Stimulated activated CD8-positive, alpha-beta memory T cell treated with anti-CD3 and anti-CD28 coated beads, Interleukin-4, amount 100 ng/mL, for 1 hour (primary cell): Measurements from ENCODE around the gene SATB2.

ENCODE experiments used
- DNase-seq, 2 donors: peaks; one replicate each; pipeline ENCODE4 v3.0.0-alpha.2; 2020; ENCODE audit warnings: low read depth in 2 of 2, low spot score in 1 of 2

Gene SATB2

DNA sequence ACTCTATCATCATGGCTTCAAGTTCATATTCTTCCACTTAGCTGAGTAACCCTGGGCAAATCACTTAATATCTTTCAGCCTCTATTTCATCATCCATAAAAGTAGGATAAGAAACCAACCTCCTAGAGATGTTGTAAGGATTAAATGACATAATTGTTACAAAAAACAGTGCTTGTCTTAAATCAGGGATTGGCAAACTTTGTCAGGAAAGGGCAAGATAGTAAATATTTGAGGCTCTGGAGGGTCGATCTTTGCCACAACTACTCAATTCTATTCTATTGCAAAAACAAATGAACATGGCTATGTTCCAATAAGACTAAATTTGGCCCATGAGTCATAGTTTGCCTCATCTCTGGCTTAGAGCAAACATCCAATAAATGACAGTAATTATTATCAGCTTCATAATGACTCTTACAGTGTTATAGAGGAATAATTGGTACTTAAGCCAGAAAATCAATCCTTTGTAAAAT is 184.7 kb downstream of the SATB2 start:
- DNase-seq = no peak

DNA sequence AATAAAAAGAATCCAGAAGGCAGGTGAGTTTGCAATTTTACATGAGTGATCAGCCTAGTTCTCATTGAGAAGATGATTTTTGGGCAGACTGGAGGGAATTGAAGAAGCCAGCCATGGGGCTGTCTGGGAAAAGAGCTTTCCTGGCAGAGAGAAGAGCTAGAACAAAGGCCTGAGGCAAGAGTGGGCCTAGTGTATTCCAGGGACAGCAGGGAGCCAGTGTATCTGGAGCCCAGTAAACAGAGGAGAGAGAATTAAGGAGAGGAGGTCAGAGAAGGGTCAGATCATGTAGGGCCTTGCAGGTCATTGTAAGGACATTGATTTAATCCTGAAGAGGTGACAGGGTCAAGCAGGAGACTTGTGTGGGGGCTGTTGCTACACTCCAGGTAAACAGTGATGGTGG is 195.8 kb downstream of the SATB2 start:
- no peak for DNase-seq

- no peak for DNase-seq
These were observed 196.5 kb downstream of the SATB2 start for GRCh38 chr2:199261239-199261638.

- no peak for DNase-seq
These were observed 198.1 kb downstream of the SATB2 start for GRCh38 chr2:199259671-199260070.

DNA sequence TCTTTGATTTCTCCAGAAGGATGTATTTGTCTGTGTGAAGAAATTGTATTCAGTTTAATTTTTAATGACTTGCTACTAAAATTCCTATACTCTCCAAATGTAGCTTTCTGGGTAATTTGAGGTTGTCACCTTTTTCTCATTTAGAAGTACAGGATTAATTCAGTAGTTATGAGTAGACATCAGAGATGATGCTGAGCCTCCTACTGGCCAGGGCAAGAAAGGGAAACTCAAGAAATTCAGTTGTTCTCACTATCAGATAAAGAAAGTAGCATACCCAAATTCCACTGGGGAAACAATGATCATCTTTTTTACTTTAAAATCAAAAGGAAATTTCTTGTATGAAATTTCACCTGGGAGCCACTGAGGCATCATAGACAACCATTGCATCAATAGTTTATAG is 199.4 kb downstream of the SATB2 start:
- no peak for DNase-seq

DNA sequence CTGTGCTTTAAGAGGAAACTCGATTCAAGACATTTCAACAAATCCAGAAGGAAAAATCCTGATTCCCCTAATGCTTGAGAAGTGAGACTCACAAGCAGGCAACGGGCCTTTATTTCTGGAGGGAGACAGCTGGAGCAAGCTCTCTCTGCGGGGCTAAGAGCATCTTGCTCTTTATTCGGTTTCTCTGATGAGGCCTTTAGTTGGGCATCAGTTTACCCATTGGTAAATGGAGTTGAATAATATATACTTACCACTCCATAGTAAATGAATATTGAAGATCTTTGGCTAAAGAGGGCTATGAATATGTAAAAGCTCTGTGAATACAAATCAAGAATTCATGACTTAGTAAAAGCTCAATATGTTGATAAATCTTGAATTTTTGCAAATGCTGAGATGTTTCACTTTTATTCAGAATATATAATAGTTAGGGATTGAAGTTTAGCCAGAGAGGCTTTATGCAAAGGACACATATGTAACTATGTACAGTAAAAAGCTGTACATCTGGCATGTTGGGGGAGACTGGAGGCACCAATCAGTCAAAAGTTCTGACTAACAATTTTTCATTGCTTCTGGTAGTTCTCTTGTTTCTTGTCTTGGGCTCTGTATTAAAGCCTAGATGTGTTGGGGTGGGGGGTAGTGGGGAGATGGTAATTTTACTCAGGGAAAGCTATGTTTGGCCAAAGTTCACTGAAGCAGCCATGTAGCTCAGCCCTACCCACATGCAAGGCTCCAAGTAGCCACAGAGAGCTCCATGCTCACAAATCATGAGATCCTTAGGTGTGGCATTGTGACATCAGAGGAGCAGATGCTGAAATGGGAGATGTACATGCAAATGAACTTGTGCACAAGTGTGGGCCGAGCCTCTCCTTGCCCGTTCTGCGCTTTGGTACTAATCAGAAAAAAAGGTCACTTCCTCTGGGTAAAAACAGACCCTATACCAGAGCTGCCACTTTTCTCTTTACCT is 200.2 kb downstream of the SATB2 start:
- no peak for DNase-seq

- DNase-seq = no peak
These were observed 227.6 kb downstream of the SATB2 start for GRCh38 chr2:199230091-199230490.

GRCh38 chr2:199228887-199229819 is 228.6 kb downstream of the SATB2 start:
- DNase-seq = no peak

DNA sequence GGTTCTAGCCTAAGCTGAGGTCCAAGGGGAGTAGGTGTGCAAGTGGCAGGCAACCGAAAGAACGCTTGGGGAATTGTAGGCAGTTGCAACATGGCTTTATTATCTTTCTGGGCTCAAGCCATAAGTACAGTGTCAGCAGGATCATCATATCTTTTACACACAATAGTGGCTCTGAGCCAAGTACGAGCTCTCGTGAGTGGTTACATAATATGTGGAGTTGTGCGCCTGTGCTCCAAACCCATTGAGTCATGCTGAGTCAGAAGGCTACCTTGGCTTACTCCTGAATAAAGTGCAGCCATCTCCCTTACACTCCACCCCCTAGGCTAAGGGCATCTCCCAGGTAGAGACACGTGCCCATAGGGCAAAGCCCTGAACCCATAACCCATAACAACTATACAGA is 233.9 kb downstream of the SATB2 start:
- no peak for DNase-seq

GRCh38 chr2:199220920-199221319 is 236.8 kb downstream of the SATB2 start:
- no peak for DNase-seq

- DNase-seq = no peak
These were observed 238.2 kb downstream of the SATB2 start for GRCh38 chr2:199219551-199219950.
